Kidney (tissue), 14 donors: ENCODE data around the gene NAA15. TPM values are rescaled to one million over a fixed set of nuclear protein-coding genes. Genes with fewer than 3 reads are reported as not detected.
A peak's percentile ranks its signal among the peaks of the same experiment; 100 is the strongest.

Source experiments
- DNase-seq, 5 donors: peaks; one replicate each; pipeline ENCODE4 v3.0.0-alpha.2; 2013 to 2020
- FAIRE-seq: peaks from 2 replicates; lab custom pipeline; 2012; peaks lifted over from hg19 to GRCh38; lab: Jason Lieb, UNC
- H3K27ac ChIP-seq, 2 donors: one replicate each; pipeline ENCODE4 v1.7.0; 2013; ENCODE audit warnings: low read depth in 2 of 2, low read length in 2 of 2, inconsistent platforms in 1 of 2
- H3K27me3 ChIP-seq: one replicate; pipeline ENCODE4 v1.7.1; 2013; ENCODE audit warnings: low read length, inconsistent platforms; ENCODE audit not compliant: control insufficient read depth, insufficient read depth
- H3K36me3 ChIP-seq, 3 donors: one replicate each; pipeline versions ENCODE4 v1.7.0 to v1.7.1; 2013; ENCODE audit warnings: low read length in 3 of 3, control low read depth in 1 of 3, inconsistent platforms in 1 of 3; ENCODE audit not compliant: insufficient read depth in 3 of 3, control insufficient read depth in 2 of 3
- H3K4me1 ChIP-seq, 3 donors: one replicate each; pipeline versions ENCODE4 v1.7.0 to v1.7.1; 2013; ENCODE audit warnings: low read length in 3 of 3, inconsistent platforms in 1 of 3, low read depth in 1 of 3; ENCODE audit not compliant: control insufficient read depth in 2 of 3, insufficient read depth in 2 of 3
- H3K4me3 ChIP-seq, 3 donors: one replicate each; pipeline versions ENCODE4 v1.7.0 to v1.8.1; 2013; ENCODE audit warnings: low read length in 3 of 3, control low read depth in 1 of 3, inconsistent platforms in 1 of 3
- H3K9ac ChIP-seq, 3 donors: one replicate each; pipeline versions ENCODE4 v1.7.0 to v1.7.1; 2013; ENCODE audit warnings: low read length in 3 of 3, control low read depth in 1 of 3, inconsistent platforms in 1 of 3
- H3K9me3 ChIP-seq, 3 donors: one replicate each; pipeline versions ENCODE4 v1.7.0 to v1.7.1; 2013; ENCODE audit warnings: low read length in 3 of 3, control low read depth in 1 of 3, inconsistent platforms in 1 of 3; ENCODE audit not compliant: control insufficient read depth in 2 of 3, insufficient read depth in 1 of 3
- intact Hi-C: fragments of 100-400 bp; cut with DNase I; formaldehyde crosslinking; loops from one replicate; pipeline ENCODE4 v1.11.1; 2022
- polyA plus RNA-seq: library from polyadenylated mRNA; stranded (reverse); fragments of 350-450 nt; fragmentation: Illumina TruSeq; extraction: RNeasy Lipid Tissue Mini Kit (QIAGEN cat#74804); gene quantifications from one replicate; pipeline ENCODE4 v1.2.3, GENCODE V29; 2014; ENCODE audit warnings: low read depth, low replicate concordance; ENCODE audit not compliant: insufficient read depth
- total RNA-seq: library from RNA; stranded (reverse); fragmentation: NEBNext Ultra II Directional; extraction: Animal tissue kit (Norgen Biotek cat#: 25700); gene quantifications from one replicate; pipeline ENCODE4 v1.2.1, GENCODE V29; 2021
- TF ChIP-seq, protein P1 (sequence below): IDR thresholded peaks from 3 replicates; pipeline ENCODE4 v1.5.1; 2012; ENCODE audit warnings: mild to moderate bottlenecking, moderate library complexity, borderline replicate concordance; ENCODE audit not compliant: insufficient read depth; ENCODE audit errors: extremely low read depth
- donor health status: control.
- donor health status: control.
- donor health status: control.
- donor health status: control.
- donor health status: control.
- donor health status: DM: yes; HTN: yes; CAD: no.
- donor health status: Normal renal cell carcinoma (clear cell type).

NAA15 gene
- total and polyA plus RNA-seq, 2 donors from 2014 or later, result 7.0 to 38.8 TPM

GRCh38 chr4:139256349-139256748 lies 45.0 kb upstream of the NAA15 start:
- TF ChIP-seq, protein P1, sequence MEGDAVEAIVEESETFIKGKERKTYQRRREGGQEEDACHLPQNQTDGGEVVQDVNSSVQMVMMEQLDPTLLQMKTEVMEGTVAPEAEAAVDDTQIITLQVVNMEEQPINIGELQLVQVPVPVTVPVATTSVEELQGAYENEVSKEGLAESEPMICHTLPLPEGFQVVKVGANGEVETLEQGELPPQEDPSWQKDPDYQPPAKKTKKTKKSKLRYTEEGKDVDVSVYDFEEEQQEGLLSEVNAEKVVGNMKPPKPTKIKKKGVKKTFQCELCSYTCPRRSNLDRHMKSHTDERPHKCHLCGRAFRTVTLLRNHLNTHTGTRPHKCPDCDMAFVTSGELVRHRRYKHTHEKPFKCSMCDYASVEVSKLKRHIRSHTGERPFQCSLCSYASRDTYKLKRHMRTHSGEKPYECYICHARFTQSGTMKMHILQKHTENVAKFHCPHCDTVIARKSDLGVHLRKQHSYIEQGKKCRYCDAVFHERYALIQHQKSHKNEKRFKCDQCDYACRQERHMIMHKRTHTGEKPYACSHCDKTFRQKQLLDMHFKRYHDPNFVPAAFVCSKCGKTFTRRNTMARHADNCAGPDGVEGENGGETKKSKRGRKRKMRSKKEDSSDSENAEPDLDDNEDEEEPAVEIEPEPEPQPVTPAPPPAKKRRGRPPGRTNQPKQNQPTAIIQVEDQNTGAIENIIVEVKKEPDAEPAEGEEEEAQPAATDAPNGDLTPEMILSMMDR, result no peak
- FAIRE-seq, result no peak
- no peaks in the 10 kb centered on the region for H3K9me3 ChIP-seq
- no peak overlapping the region for H3K9ac ChIP-seq
- intact Hi-C loops, result no loop called here
- no peaks in the 10 kb centered on the region for H3K36me3 ChIP-seq
- H3K27ac ChIP-seq, result no peak overlapping the region
- no peak overlapping the region for H3K4me3 ChIP-seq
- no peaks in the 10 kb centered on the region for H3K27me3 ChIP-seq
- no peaks in the 10 kb centered on the region for H3K4me1 ChIP-seq
- DNase-seq, result no peak

DNA sequence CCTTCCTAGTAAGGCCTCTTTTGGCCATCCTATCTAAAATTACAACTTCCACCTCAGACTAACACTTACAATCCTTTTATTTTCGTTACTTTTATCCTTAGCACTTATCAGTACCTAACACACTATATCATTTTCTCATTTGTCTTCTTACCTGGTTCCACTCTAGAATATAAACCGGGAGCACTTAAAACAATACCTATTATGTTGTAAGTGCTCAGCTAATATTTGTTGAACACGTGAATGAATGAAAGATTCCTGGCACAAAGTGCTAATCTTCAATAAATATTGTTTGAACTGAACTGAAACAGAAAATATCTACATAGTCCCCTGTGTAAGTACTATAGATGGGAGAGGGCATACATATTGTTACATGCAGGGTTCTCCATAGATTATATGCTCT lies 35.7 kb upstream of the NAA15 start:
- no peak for FAIRE-seq
- H3K9me3 ChIP-seq, result no peaks in the 10 kb centered on the region
- no peak for DNase-seq
- H3K27ac ChIP-seq, result no peak overlapping the region
- TF ChIP-seq, protein P1, result no peak
- H3K27me3 ChIP-seq, result no peaks in the 10 kb centered on the region
- no peak overlapping the region for H3K9ac ChIP-seq
- intact Hi-C loops, result no loop called here
- H3K4me3 ChIP-seq, result no peak overlapping the region
- H3K4me1 ChIP-seq, result peaks cover 0 to 4% (median 0%) of the 10 kb centered on the region in 3 donors
- no peaks in the 10 kb centered on the region for H3K36me3 ChIP-seq

GRCh38 chr4:139266208-139266582 lies 35.1 kb upstream of the NAA15 start:
- FAIRE-seq (peak; percentile 3), DNase-seq (no peak)
- TF ChIP-seq, protein P1, result no peak
- Histone ChIP-seq H3K4me3 (peak overlapping the region; percentile 57 to 70 (median 63)), H3K27me3 (no peaks in the 10 kb centered on the region), H3K4me1 (peaks cover 0 to 4% (median 0%) of the 10 kb centered on the region in 3 donors), H3K9me3 (no peaks in the 10 kb centered on the region), H3K27ac (peak overlapping the region in 1 of 2 donors; percentile 14), H3K36me3 (no peaks in the 10 kb centered on the region), H3K9ac (no peak overlapping the region)
- intact Hi-C loops, result no loop called here
